Activated naive CD4-positive, alpha-beta T cell (primary cell): ENCODE measurements around the gene KLK1.

Experiments used
- DNase-seq, 4 experiments: peaks; one replicate each; lab custom pipeline; 2025; lab: John Stamatoyannopoulos, UW

KLK1 gene

GRCh38 chr19:50823389-50824042 lies at the start of gene KLK1:
Gene KLK1 (minus strand): TSS chr19:50823787. CDS start chr19:50823748, 39 bp downstream.
- DNase-seq = no peak

- DNase-seq = no peak
Measured at GRCh38 chr19:50873056-50873455, 49.5 kb upstream of the KLK1 start, which contains the start of gene KLK2. Gene KLK2 (plus strand): TSS chr19:50873439. CDS start chr19:50873474, 35 bp downstream.

- DNase-seq = no peak
Measured at GRCh38 chr19:50870417-50871089, 47.0 kb upstream of the KLK1 start.

DNA sequence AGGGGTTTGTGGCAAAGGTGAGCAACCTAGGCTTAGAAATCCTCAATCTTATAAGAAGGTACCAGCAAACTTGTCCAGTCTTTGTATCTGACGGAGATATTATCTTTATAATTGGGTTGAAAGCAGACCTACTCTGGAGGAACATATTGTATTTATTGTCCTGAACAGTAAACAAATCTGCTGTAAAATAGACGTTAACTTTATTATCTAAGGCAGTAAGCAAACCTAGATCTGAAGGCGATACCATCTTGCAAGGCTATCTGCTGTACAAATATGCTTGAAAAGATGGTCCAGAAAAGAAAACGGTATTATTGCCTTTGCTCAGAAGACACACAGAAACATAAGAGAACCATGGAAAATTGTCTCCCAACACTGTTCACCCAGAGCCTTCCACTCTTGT lies 45.9 kb upstream of the KLK1 start:
- no peak for DNase-seq

DNA sequence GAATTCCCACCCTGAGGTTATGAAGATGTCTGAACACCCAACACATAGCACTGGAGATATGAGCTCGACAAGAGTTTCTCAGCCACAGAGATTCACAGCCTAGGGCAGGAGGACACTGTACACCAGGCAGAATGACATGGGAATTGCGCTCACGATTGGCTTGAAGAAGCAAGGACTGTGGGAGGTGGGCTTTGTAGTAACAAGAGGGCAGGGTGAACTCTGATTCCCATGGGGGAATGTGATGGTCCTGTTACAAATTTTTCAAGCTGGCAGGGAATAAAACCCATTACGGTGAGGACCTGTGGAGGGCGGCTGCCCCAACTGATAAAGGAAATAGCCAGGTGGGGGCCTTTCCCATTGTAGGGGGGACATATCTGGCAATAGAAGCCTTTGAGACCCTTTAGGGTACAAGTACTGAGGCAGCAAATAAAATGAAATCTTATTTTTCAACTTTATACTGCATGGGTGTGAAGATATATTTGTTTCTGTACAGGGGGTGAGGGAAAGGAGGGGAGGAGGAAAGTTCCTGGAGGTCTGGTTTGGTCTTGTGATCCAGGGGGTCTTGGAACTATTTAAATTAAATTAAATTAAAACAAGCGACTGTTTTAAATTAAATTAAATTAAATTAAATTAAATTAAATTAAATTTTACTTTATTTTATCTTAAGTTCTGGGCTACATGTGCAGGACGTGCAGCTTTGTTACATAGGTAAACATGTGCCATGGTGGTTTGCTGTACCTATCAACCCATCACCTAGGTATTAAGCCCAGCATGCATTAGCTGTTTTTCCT lies 38.1 kb upstream of the KLK1 start:
- DNase-seq = no peak

GRCh38 chr19:50861010-50861409 lies 37.4 kb upstream of the KLK1 start:
- no peak for DNase-seq

DNA sequence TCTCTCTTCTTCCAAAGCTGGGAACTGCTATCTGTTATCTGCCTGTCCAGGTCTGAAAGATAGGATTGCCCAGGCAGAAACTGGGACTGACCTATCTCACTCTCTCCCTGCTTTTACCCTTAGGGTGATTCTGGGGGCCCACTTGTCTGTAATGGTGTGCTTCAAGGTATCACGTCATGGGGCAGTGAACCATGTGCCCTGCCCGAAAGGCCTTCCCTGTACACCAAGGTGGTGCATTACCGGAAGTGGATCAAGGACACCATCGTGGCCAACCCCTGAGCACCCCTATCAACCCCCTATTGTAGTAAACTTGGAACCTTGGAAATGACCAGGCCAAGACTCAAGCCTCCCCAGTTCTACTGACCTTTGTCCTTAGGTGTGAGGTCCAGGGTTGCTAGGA lies 36.3 kb upstream of the KLK1 start:
- DNase-seq = no peak

- DNase-seq = no peak
Measured at GRCh38 chr19:50858886-50859285, 35.3 kb upstream of the KLK1 start.

DNA sequence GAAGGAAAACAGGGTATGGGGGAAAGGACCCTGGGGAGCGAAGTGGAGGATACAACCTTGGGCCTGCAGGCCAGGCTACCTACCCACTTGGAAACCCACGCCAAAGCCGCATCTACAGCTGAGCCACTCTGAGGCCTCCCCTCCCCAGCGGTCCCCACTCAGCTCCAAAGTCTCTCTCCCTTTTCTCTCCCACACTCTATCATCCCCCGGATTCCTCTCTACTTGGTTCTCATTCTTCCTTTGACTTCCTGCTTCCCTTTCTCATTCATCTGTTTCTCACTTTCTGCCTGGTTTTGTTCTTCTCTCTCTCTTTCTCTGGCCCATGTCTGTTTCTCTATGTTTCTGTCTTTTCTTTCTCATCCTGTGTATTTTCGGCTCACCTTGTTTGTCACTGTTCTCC lies 33.8 kb upstream of the KLK1 start:
- no peak for DNase-seq

DNA sequence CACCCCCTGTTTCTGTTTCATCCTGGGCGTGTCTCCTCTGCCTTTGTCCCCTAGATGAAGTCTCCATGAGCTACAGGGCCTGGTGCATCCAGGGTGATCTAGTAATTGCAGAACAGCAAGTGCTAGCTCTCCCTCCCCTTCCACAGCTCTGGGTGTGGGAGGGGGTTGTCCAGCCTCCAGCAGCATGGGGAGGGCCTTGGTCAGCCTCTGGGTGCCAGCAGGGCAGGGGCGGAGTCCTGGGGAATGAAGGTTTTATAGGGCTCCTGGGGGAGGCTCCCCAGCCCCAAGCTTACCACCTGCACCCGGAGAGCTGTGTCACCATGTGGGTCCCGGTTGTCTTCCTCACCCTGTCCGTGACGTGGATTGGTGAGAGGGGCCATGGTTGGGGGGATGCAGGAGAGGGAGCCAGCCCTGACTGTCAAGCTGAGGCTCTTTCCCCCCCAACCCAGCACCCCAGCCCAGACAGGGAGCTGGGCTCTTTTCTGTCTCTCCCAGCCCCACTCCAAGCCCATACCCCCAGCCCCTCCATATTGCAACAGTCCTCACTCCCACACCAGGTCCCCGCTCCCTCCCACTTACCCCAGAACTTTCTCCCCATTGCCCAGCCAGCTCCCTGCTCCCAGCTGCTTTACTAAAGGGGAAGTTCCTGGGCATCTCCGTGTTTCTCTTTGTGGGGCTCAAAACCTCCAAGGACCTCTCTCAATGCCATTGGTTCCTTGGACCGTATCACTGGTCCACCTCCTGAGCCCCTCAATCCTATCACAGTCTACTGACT lies 31.2 kb upstream of the KLK1 start, which contains the start of gene KLK3:
TSS of gene KLK3 (plus strand) at position 280 of the 775 bp plus-strand sequence. CDS start at position 321, 41 bp downstream.
- DNase-seq = no peak

DNA sequence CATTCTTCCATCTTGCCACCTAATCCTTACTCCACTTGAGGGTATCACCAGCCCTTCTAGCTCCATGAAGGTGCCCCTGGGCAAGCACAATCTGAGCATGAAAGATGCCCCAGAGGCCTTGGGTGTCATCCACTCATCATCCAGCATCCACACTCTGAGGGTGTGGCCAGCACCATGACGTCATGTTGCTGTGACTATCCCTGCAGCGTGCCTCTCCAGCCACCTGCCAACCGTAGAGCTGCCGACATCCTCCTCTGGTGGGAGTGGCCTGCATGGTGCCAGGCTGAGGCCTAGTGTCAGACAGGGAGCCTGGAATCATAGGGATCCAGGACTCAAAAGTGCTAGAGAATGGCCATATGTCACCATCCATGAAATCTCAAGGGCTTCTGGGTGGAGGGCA lies 28.0 kb upstream of the KLK1 start:
- no peak for DNase-seq

- no peak for DNase-seq
Measured at GRCh38 chr19:50850738-50851137, 27.2 kb upstream of the KLK1 start.

DNA sequence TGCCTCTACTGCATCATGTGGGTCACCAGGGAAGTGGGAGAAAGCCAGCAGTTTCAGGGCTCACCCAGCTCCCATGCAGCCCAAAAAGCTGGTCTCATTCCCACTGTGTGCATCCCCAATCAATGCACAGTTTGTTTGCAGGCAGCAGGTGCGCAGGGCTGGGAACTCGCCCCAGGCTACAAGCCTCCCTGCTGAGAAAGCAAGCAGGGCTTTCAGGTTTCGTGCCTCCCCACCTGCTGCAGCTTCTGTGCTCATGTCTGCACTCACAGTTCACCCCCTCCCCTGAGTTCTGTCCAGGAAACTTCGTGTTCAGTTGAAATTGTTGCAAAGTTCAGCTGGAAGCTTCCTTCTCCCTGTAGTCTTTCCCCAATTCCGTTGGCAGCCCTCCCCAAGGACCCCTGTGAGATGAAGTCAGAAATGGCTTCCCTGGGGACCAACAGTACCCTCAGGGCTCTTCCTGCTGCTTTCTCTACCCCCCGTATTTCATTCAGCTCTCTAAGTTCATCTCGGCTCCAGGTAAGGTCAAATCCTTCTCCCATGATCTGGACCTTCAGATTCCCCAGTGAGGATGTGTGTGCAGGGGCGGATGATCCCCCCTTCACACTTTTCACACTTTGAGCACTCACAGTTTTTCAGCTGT lies 20.8 kb upstream of the KLK1 start:
- no peak for DNase-seq

DNA sequence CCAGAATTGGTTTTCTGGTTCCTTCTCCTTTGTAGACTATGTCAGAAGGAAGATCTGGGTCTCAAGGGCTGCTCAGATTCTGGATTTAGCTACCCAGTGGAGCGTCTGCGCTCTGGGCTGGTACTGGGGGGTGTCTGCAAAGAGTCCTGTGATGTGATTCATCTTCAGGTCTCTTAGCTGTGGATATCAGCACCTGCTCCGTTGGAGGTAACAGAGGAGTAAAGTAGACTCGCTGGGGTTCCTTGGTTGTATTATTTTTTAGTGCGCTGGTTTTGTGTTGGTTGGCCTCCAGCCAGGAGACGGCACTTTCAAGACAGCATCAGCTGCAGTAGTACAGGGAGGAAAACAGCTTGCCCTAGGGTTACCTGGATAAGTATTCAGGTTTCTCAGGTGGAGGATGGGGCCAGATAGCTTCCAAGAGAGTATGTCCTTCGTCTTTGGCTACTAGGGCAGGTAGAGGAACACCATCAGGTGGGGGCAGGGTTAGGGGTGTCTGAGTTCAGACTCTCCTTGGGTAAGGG lies 20.2 kb upstream of the KLK1 start:
- DNase-seq = no peak

DNA sequence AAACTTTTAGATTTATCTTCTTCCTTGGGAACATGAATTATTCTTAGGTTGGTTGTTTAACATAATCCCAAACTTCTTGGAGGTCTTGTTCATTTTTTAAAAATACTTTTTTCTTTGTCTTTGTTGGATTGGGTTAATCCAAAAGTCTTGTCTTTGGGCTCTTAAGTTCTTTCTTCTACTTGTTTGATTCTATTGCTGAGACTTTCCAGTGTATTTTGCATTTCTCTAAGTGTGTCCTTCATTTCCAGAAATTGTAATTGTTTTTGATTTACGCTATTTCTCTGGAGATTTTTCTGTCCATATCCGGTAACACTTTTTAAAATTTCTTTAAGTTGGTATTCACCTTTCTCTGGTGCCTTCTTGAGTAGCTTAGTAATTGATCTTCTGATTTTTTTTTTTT lies 19.6 kb upstream of the KLK1 start:
- DNase-seq = no peak

DNA sequence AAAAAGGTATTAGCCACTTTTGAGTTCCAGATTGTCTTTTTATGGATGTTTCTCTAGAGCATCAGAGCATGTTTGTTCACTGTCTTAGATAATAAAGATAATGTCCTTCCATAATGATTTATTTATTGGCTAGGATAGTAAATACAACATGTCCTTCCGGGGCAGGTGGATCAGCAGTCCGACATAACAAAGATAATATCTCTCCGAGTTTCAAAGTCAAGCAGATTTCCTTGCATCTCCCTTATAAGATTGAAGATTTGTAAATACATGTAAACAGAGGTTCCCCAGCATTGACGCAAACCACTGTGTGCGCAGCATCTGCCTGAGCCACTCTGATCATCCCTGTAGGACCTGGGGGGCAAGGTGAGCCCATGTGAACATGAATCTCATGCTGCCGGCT lies 18.5 kb upstream of the KLK1 start:
- DNase-seq = no peak

DNA sequence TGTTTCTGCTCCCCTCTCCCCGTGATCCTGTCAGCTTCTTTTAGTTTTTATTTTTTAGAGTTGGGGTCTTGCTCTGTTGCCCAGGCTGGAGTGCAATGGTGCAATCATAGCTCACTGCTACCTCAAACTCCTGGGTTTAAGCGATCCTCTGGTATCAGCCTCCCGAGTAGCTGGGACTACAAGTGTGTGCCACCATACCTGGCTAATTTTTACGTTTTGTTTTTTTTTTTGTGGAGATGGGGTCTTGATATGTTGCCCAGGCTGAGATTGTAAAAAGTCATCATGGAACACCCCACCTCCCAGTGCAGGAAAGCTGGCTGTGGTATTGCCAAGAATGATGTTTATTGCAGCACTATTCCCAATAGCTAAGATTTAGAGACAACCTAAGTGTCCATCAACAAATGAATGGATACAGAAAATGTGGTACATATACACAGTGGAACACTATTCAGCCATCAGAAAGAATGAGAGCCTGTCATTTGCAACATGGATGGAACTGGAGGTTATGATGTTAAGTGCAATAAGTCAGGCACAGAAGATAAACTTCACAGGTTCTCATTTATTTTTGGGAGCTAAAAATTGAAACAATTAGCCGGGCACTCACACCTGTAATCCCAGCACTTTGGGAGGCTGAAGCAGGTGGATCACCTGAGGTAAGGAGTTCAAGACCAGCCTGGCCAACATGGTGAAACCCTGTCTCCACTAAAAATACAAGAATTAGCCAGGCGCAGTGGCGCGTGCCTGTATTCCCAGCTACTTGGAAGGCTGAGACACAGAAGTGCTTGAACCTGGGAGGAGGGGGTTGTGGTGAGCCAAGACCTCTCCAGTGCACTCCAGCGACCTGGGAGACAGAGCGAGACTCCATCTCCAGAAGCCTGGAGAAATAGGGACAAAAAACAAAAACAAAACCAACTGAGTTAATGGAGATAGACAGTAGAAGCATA lies 16.4 kb upstream of the KLK1 start:
- no peak for DNase-seq

DNA sequence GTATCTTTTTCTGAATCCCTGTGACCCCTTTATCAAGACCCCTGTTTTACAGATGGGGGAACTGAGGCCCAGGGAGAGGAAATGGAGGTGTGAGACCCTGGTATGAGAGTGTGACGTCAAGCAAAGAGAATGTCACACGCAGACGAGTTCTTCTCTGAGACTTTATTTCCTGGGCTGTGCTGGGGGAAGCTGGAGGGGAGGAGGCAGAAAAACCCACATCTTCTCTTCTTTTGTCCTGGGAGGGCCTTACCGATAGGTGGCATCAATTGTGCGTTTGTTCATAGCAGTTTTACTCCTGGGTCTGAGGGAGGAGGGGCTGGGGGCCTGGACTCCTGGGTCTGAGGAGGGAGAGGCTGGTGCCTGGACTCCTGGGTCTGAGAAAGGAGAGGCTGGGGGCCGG lies 14.7 kb upstream of the KLK1 start:
- no peak for DNase-seq

DNA sequence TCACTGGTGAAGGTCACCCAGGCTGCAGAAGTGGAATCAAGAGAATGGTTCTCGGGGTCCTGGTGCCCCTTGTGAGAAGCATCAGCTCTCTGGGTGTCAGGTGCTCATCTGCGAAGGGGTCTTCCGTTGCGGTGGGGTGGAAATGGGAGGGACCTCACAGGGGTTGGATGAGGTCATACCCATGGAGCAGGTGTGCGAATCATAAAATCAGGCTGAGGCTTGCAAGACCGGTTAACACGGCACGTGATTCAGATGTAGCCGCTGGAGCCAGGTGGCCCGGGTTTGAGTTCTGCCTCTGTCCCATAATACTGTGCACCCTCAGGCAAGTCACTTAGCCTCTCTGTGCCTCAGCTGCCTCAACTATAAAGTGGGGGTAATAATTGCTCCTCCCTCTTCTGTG lies 13.7 kb upstream of the KLK1 start:
- DNase-seq = no peak

GRCh38 chr19:50836543-50837195 lies 13.1 kb upstream of the KLK1 start:
- DNase-seq = no peak
